BE2C (cell line): ENCODE results near the gene RNF41.
A peak's percentile ranks its signal among the peaks of the same experiment; 100 is the strongest.

Source experiments
- DNase-seq: peaks from one replicate; pipeline ENCODE4 v3.0.0-alpha.2; 2020
- H3K27me3 ChIP-seq: fragments of 250-450 bp; sonication (Bioruptor Pico); 2 replicates; pipeline ENCODE4 v1.5.1; 2020; ENCODE audit warnings: mild to moderate bottlenecking
- H3K36me3 ChIP-seq: fragments of 250-450 bp; sonication (Bioruptor Pico); 2 replicates; pipeline ENCODE4 v1.5.1; 2020; ENCODE audit warnings: mild to moderate bottlenecking
- H3K4me1 ChIP-seq: fragments of 250-450 bp; sonication (Bioruptor Pico); 2 replicates; pipeline ENCODE4 v1.5.1; 2020
- H3K4me3 ChIP-seq: 2 replicates; pipeline ENCODE4 v1.5.1; 2011; ENCODE audit warnings: low read depth, low read length
- H3K9me3 ChIP-seq: fragments of 250-450 bp; sonication (Bioruptor Pico); 2 replicates; pipeline ENCODE4 v1.5.1; 2020
- CTCF ChIP-seq: IDR thresholded peaks from 2 replicates; pipeline ENCODE4 v1.5.1; 2012; ENCODE audit warnings: mild to moderate bottlenecking, low read depth, low read length

RNF41 gene

GRCh38 chr12:56188131-56188777 is 33.5 kb downstream of the RNF41 start:
- peaks cover 29% of the 10 kb centered on the region for H3K36me3 ChIP-seq
- no peak for TF ChIP-seq CTCF
- no peak for DNase-seq
- H3K27me3 ChIP-seq, result no peaks in the 10 kb centered on the region
- no peaks in the 10 kb centered on the region for H3K4me1 ChIP-seq
- H3K9me3 ChIP-seq, result no peaks in the 10 kb centered on the region
- H3K4me3 ChIP-seq, result peak overlapping the region; percentile 84

- Histone ChIP-seq H3K4me1 (no peaks in the 10 kb centered on the region), H3K9me3 (no peaks in the 10 kb centered on the region), H3K27me3 (no peaks in the 10 kb centered on the region), H3K4me3 (no peak overlapping the region), H3K36me3 (peaks cover 37% of the 10 kb centered on the region)
- TF ChIP-seq CTCF, result no peak
- no peak for DNase-seq
These were observed 34.8 kb downstream of the RNF41 start for GRCh38 chr12:56186957-56187356.

- DNase-seq, result no peak
- no peaks in the 10 kb centered on the region; the same call in 1 of the 2 replicates for H3K9me3 ChIP-seq
- H3K4me1 ChIP-seq, result no peaks in the 10 kb centered on the region
- no peak for TF ChIP-seq CTCF
- H3K36me3 ChIP-seq, result peaks cover 60% of the 10 kb centered on the region
- H3K27me3 ChIP-seq, result no peaks in the 10 kb centered on the region
- no peak overlapping the region for H3K4me3 ChIP-seq
These were observed 43.4 kb downstream of the RNF41 start for GRCh38 chr12:56178347-56178746.

GRCh38 chr12:56172839-56173238 is 48.9 kb downstream of the RNF41 start:
- peaks cover 52% of the 10 kb centered on the region for H3K36me3 ChIP-seq
- DNase-seq, result no peak
- H3K9me3 ChIP-seq, result no peaks in the 10 kb centered on the region
- TF ChIP-seq CTCF, result no peak
- H3K4me1 ChIP-seq, result no peaks in the 10 kb centered on the region
- no peak overlapping the region for H3K4me3 ChIP-seq
- H3K27me3 ChIP-seq, result no peaks in the 10 kb centered on the region

GRCh38 chr12:56169229-56169759 is 52.4 kb downstream of the RNF41 start:
- Histone ChIP-seq H3K4me1 (no peaks in the 10 kb centered on the region), H3K4me3 (no peak overlapping the region), H3K36me3 (peaks cover 58% of the 10 kb centered on the region), H3K27me3 (no peaks in the 10 kb centered on the region), H3K9me3 (no peaks in the 10 kb centered on the region)
- no peak for TF ChIP-seq CTCF
- no peak for DNase-seq

GRCh38 chr12:56165369-56165768 is 56.4 kb downstream of the RNF41 start:
- peaks cover 76% of the 10 kb centered on the region for H3K36me3 ChIP-seq
- no peaks in the 10 kb centered on the region for H3K4me1 ChIP-seq
- no peaks in the 10 kb centered on the region; the same call in 1 of the 2 replicates for H3K27me3 ChIP-seq
- no peak for DNase-seq
- H3K9me3 ChIP-seq, result no peaks in the 10 kb centered on the region
- TF ChIP-seq CTCF, result no peak
- no peak overlapping the region for H3K4me3 ChIP-seq
